CD8-positive, alpha-beta memory T cell (primary cell): ENCODE measurements around the gene ZBTB6. TPM values are rescaled to one million over a fixed set of nuclear protein-coding genes. Genes with fewer than 3 reads are reported as not detected.

ENCODE experiments used
- CTCF ChIA-PET: fragments of 350-600 bp; sonication (Branson Sonifier 250); formaldehyde crosslinking; loops from one replicate; lab custom pipeline; 2021; ENCODE audit warnings: antibody characterized with exemption; lab: Charles Lee
- POLR2A ChIA-PET: fragments of 350-600 bp; sonication (Branson Sonifier 250); formaldehyde crosslinking; loops from one replicate; lab custom pipeline; 2021; ENCODE audit warnings: antibody characterized with exemption; lab: Charles Lee
- DNase-seq, 5 donors: peaks; one replicate each; pipeline versions ENCODE4 v3.0.0 to v3.0.0-alpha.2; 2020 to 2022; ENCODE audit warnings: mixed read lengths in 1 of 5
- H3K27ac ChIP-seq: one replicate; pipeline ENCODE4 v1.7.0; 2013; ENCODE audit warnings: low read depth, mild to moderate bottlenecking, low read length, moderate library complexity
- H3K27me3 ChIP-seq: 2 replicates; pipeline ENCODE4 v1.7.0; 2013; ENCODE audit warnings: low read length, mild to moderate bottlenecking; ENCODE audit not compliant: insufficient read depth, poor library complexity, severe bottlenecking
- H3K36me3 ChIP-seq: 2 replicates; pipeline ENCODE4 v1.7.0; 2013; ENCODE audit warnings: mild to moderate bottlenecking, low read length, moderate library complexity; ENCODE audit not compliant: insufficient read depth
- H3K4me1 ChIP-seq: 2 replicates; pipeline ENCODE4 v1.7.0; 2013; ENCODE audit warnings: mild to moderate bottlenecking, low read length, moderate library complexity; ENCODE audit not compliant: insufficient read depth
- H3K4me3 ChIP-seq: 2 replicates; pipeline ENCODE4 v1.7.0; 2013; ENCODE audit warnings: mild to moderate bottlenecking, low read length
- H3K9me3 ChIP-seq: 2 replicates; pipeline ENCODE4 v1.7.0; 2013; ENCODE audit warnings: mild to moderate bottlenecking, low read length
- H3K27ac Mint-ChIP-seq, 8 donors: one replicate each; pipeline ENCODE4 v1.8.0; 2020 to 2021; ENCODE audit warnings: mixed read lengths in 8 of 8, mild to moderate bottlenecking in 6 of 8, inconsistent platforms in 3 of 8, moderate library complexity in 3 of 8
- H3K27me3 Mint-ChIP-seq, 2 donors: one replicate each; pipeline ENCODE4 v1.8.0; 2020 to 2021; ENCODE audit warnings: mixed read lengths in 2 of 2, mild to moderate bottlenecking in 1 of 2, moderate library complexity in 1 of 2
- H3K36me3 Mint-ChIP-seq, 3 donors: one replicate each; pipeline ENCODE4 v1.8.0; 2020 to 2021; ENCODE audit warnings: mixed read lengths in 3 of 3, inconsistent platforms in 1 of 3, mild to moderate bottlenecking in 1 of 3
- H3K4me1 Mint-ChIP-seq, 3 donors: one replicate each; pipeline ENCODE4 v1.8.0; 2020 to 2021; ENCODE audit warnings: mixed read lengths in 3 of 3, inconsistent platforms in 1 of 3, mild to moderate bottlenecking in 1 of 3
- H3K4me3 Mint-ChIP-seq, 7 donors: one replicate each; pipeline ENCODE4 v1.8.0; 2020 to 2021; ENCODE audit warnings: mixed read lengths in 7 of 7, mild to moderate bottlenecking in 6 of 7, moderate library complexity in 4 of 7, inconsistent platforms in 2 of 7
- H3K9me3 Mint-ChIP-seq, 5 donors: one replicate each; pipeline ENCODE4 v1.8.0; 2020 to 2022; ENCODE audit warnings: mixed read lengths in 5 of 5, mild to moderate bottlenecking in 3 of 5, moderate library complexity in 2 of 5, inconsistent platforms in 1 of 5
- polyA plus RNA-seq: library from polyadenylated mRNA; unstranded; fragments of 300-500 nt; fragmentation: Illumina TruSeq; gene quantifications from one replicate; pipeline ENCODE4 v1.2.3, GENCODE V29; 2021
- total RNA-seq, 2 experiments: library from RNA; stranded (reverse); gene quantifications; one replicate each; pipeline ENCODE4 v1.2.3, GENCODE V29; 2021

Gene ZBTB6
- total and polyA plus RNA-seq, 3 experiments from 2014 or later, result 2.7 to 12.6 (median 11.6) TPM

DNA sequence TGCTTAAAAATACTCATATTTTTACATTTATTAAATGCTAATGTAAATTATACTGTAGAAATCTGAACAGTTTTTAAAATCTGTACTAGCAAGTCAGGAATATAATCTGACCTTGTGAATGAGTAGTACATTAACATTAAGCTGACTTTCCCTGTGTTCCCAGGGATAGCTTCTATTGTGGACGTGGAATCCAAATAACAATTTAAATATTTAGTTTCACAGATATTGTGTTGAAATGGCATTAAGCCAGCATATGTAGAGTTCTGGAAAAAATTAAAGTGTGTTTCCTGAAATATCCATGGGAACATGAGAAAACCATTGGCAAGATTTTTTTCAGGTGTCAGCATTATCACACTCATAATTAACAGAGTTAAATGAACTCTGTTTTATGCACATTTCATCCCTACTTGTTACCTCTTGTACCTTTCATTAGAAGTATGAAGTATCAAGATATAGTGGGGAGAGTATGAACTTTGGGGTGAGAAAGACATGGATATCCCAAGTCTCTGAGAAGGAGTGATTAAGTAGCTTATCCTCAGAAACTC, 33.4 kb upstream of the ZBTB6 start:
- POLR2A ChIA-PET, result no interaction called here
- Histone ChIP-seq H3K4me1 (peaks cover 18% of the 10 kb centered on the region), H3K27ac (no peak overlapping the region), H3K36me3 (no peaks in the 10 kb centered on the region), H3K27me3 (no peaks in the 10 kb centered on the region), H3K9me3 (no peaks in the 10 kb centered on the region), H3K4me3 (no peak overlapping the region)
- Mint-ChIP-seq H3K27ac (no peak overlapping the region), H3K36me3 (peaks cover 0 to 14% (median 11%) of the 10 kb centered on the region in 3 donors), H3K27me3 (no peaks in the 10 kb centered on the region), H3K4me1 (peaks cover 40 to 69% (median 69%) of the 10 kb centered on the region in 3 donors), H3K9me3 (no peaks in the 10 kb centered on the region), H3K4me3 (no peak overlapping the region)
- no peak for DNase-seq
- CTCF ChIA-PET, result no interaction called here

GRCh38 chr9:122944960-122945888, 32.1 kb upstream of the ZBTB6 start:
- Mint-ChIP-seq H3K4me1 (peaks cover 42 to 70% (median 67%) of the 10 kb centered on the region in 3 donors), H3K27ac (peak overlapping the region in 2 of 8 donors; percentile 31 to 37), H3K4me3 (peak overlapping the region in 2 of 7 donors; percentile 2 to 57), H3K36me3 (peaks cover 0 to 17% (median 11%) of the 10 kb centered on the region in 3 donors), H3K27me3 (peaks cover 0 to 2% of the 10 kb centered on the region in 2 donors), H3K9me3 (no peaks in the 10 kb centered on the region)
- POLR2A ChIA-PET, result no interaction called here
- H3K36me3 ChIP-seq, result no peaks in the 10 kb centered on the region
- DNase-seq, result no peak
- CTCF ChIA-PET, result no interaction called here
- no peak overlapping the region for H3K27ac ChIP-seq
- H3K9me3 ChIP-seq, result no peaks in the 10 kb centered on the region
- H3K4me1 ChIP-seq, result peaks cover 26% of the 10 kb centered on the region
- H3K4me3 ChIP-seq, result no peak overlapping the region
- no peaks in the 10 kb centered on the region for H3K27me3 ChIP-seq

DNA sequence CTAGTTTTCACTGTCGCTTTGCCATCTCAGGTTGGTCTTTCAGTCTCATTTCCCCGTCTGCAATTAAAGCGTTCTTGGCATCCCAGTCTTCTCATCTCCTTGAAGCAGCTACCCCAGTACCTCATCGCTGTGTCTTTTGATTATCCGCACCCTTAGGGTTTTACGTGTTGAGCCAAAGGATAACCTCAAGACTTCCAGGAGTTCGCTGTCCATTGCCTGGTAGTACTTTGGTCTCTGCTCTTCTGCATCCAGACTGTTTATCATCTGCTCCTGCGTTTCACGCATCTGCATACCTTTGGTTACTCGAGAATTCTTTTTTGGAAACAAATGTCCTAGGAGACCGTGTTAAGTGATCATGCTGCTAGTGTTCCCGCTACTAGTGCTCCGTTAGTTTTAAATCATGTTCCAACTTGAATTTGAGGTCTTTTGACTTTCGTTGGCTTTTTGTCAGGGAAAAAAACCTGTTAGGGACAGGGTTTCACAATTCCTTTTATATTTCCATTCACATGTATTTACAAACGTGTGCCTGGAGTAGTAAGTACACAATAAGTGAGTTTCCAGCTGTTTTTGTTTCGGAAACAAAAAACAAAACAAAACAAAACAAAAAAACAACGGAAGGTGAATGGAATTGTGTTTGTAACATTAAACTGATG, 28.6 kb upstream of the ZBTB6 start:
- Histone ChIP-seq H3K36me3 (peaks cover 5% of the 10 kb centered on the region), H3K4me1 (peaks cover 21% of the 10 kb centered on the region), H3K27me3 (no peaks in the 10 kb centered on the region), H3K9me3 (no peaks in the 10 kb centered on the region), H3K27ac (peak overlapping the region; percentile 84), H3K4me3 (peak overlapping the region; percentile 80)
- peaks cover 0 to 2% of the 10 kb centered on the region in 2 donors for H3K27me3 Mint-ChIP-seq
- ChIA-PET POLR2A (interaction anchor here (0.6 to 2.4 kb wide), 4 partner anchors 28 to 47 kb away, joined by 3 to 19 read pairs (median 14); partner anchors contain the start of genes RC3H2 and ZBTB6), CTCF (no interaction called here)
- H3K27ac Mint-ChIP-seq, result peak overlapping the region; percentile 82 to 98 (median 95)
- H3K4me1 Mint-ChIP-seq, result peaks cover 25 to 48% (median 42%) of the 10 kb centered on the region in 3 donors
- H3K4me3 Mint-ChIP-seq, result peak overlapping the region; percentile 90 to 96 (median 93)
- peaks cover 0 to 27% (median 5%) of the 10 kb centered on the region in 3 donors for H3K36me3 Mint-ChIP-seq
- no peak for DNase-seq
- no peaks in the 10 kb centered on the region for H3K9me3 Mint-ChIP-seq

GRCh38 chr9:122940749-122941581, 27.8 kb upstream of the ZBTB6 start, which contains the start of gene RABGAP1:
Gene RABGAP1 (plus strand): TSS chr9:122941020. CDS start chr9:122957060, 16,040 bp downstream.
- peaks cover 5% of the 10 kb centered on the region for H3K36me3 ChIP-seq
- Mint-ChIP-seq H3K4me3 (peak within 1 kb of the TSS; percentile 90 to 96 (median 93)), H3K9me3 (no peaks in the 10 kb centered on the region), H3K27me3 (peaks cover 0 to 2% of the 10 kb centered on the region in 2 donors), H3K4me1 (peaks cover 25 to 46% (median 42%) of the 10 kb centered on the region in 3 donors), H3K27ac (peak within 1 kb of the TSS; percentile 82 to 98 (median 95)), H3K36me3 (peaks cover 0 to 31% (median 5%) of the 10 kb centered on the region in 3 donors)
- ChIA-PET POLR2A (interaction anchor here (0.6 to 2.4 kb wide), 10 partner anchors 10 to 1276 kb away, joined by 3 to 19 read pairs (median 5); partner anchors contain the start of genes MRRF, PDCL, RBM18 and RC3H2), CTCF (interaction anchor here (1.0 kb wide), 2 partner anchors 28 to 37 kb away, joined by 3 to 5 read pairs; partner anchors contain the start of gene ZBTB6)
- peaks cover 21% of the 10 kb centered on the region for H3K4me1 ChIP-seq
- H3K27ac ChIP-seq, result peak within 1 kb of the TSS; percentile 84
- H3K27me3 ChIP-seq, result no peaks in the 10 kb centered on the region
- no peaks in the 10 kb centered on the region for H3K9me3 ChIP-seq
- peak within 1 kb of the TSS; percentile 80 for H3K4me3 ChIP-seq
- DNase-seq, result peak; percentile 94 to 99 (median 99)

- ChIA-PET POLR2A (interaction anchor here (0.5 to 2.4 kb wide), 9 partner anchors 10 to 1277 kb away, joined by 3 to 19 read pairs (median 5); partner anchors contain the start of genes MRRF, PDCL, RBM18 and RC3H2), CTCF (interaction anchor here (1.0 kb wide), 2 partner anchors 27 to 36 kb away, joined by 3 to 5 read pairs; partner anchors contain the start of gene ZBTB6)
- H3K36me3 ChIP-seq, result peaks cover 5% of the 10 kb centered on the region
- no peak for DNase-seq
- H3K27ac Mint-ChIP-seq, result peak overlapping the region; percentile 70 to 98 (median 92)
- no peaks in the 10 kb centered on the region for H3K27me3 ChIP-seq
- peaks cover 0 to 2% of the 10 kb centered on the region in 2 donors for H3K27me3 Mint-ChIP-seq
- peaks cover 22 to 40% (median 39%) of the 10 kb centered on the region in 3 donors for H3K4me1 Mint-ChIP-seq
- no peak overlapping the region for H3K27ac ChIP-seq
- H3K36me3 Mint-ChIP-seq, result peaks cover 0 to 28% (median 3%) of the 10 kb centered on the region in 3 donors
- H3K4me1 ChIP-seq, result peaks cover 21% of the 10 kb centered on the region
- no peaks in the 10 kb centered on the region for H3K9me3 Mint-ChIP-seq
- no peaks in the 10 kb centered on the region for H3K9me3 ChIP-seq
- H3K4me3 Mint-ChIP-seq, result peak overlapping the region; percentile 90 to 96 (median 93)
- peak overlapping the region; percentile 32 for H3K4me3 ChIP-seq
Observed at GRCh38 chr9:122940454-122940748, 27.3 kb upstream of the ZBTB6 start.

GRCh38 chr9:122939601-122940000, 26.5 kb upstream of the ZBTB6 start:
- no peak for DNase-seq
- peaks cover 21% of the 10 kb centered on the region for H3K4me1 ChIP-seq
- Mint-ChIP-seq H3K27me3 (peaks cover 0 to 2% of the 10 kb centered on the region in 2 donors), H3K4me3 (peak overlapping the region in 1 of 7 donors; percentile 28), H3K27ac (peak overlapping the region in 2 of 8 donors; percentile 80 to 82), H3K36me3 (peaks cover 0 to 24% (median 1%) of the 10 kb centered on the region in 3 donors), H3K4me1 (peaks cover 25 to 38% (median 37%) of the 10 kb centered on the region in 3 donors), H3K9me3 (no peaks in the 10 kb centered on the region)
- H3K27ac ChIP-seq, result no peak overlapping the region
- peaks cover 5% of the 10 kb centered on the region for H3K36me3 ChIP-seq
- H3K9me3 ChIP-seq, result no peaks in the 10 kb centered on the region
- ChIA-PET POLR2A (interaction anchor here (2.1 kb wide), 1 partner anchor 26 kb away, joined by 19 read pairs; the partner anchor contains the start of gene ZBTB6), CTCF (no interaction called here)
- H3K27me3 ChIP-seq, result no peaks in the 10 kb centered on the region
- H3K4me3 ChIP-seq, result no peak overlapping the region

DNA sequence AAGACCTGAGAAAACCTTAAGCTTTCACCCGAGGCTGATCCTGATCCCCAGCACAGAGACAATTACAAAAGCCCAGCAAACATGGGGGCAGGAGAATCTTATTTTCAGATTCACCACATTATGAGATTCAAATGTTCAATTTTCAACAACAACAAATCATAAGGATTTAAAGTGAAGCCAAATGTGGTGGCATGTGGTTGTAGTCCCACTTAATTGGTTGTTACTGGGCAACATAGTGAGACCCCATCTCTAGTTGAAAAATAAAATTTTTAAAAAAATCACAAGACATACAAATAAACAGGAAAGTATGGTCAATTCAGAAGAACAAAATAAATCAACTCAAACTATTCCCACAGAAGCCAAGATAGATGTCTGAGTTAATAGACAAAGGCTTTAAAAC, 23.8 kb upstream of the ZBTB6 start:
- no peak for DNase-seq
- H3K4me1 ChIP-seq, result peaks cover 29% of the 10 kb centered on the region
- H3K36me3 ChIP-seq, result peaks cover 5% of the 10 kb centered on the region
- Mint-ChIP-seq H3K36me3 (peaks cover 0 to 24% (median 1%) of the 10 kb centered on the region in 3 donors), H3K4me3 (no peak overlapping the region), H3K9me3 (no peaks in the 10 kb centered on the region), H3K27me3 (peaks cover 0 to 2% of the 10 kb centered on the region in 2 donors), H3K4me1 (peaks cover 33 to 42% (median 36%) of the 10 kb centered on the region in 3 donors), H3K27ac (no peak overlapping the region)
- no peak overlapping the region for H3K4me3 ChIP-seq
- H3K27me3 ChIP-seq, result no peaks in the 10 kb centered on the region
- CTCF ChIA-PET, result interaction anchor here (1.4 kb wide), 1 partner anchor 32 kb away, joined by 3 read pairs; the partner anchor contains the start of gene RC3H2
- POLR2A ChIA-PET, result no interaction called here
- no peaks in the 10 kb centered on the region for H3K9me3 ChIP-seq
- no peak overlapping the region for H3K27ac ChIP-seq
